Measurements from ENCODE around the gene TEX2. TPM values are rescaled to one million over a fixed set of nuclear protein-coding genes. Genes with fewer than 3 reads are reported as not detected.

Gene TEX2
- total and polyA plus RNA-seq, 9 of the 15 experiments (the other 6 are each of a cell fraction or from before 2014, with no cell fraction given) = 4.1 to 27.6 (median 19.3) TPM

DNA sequence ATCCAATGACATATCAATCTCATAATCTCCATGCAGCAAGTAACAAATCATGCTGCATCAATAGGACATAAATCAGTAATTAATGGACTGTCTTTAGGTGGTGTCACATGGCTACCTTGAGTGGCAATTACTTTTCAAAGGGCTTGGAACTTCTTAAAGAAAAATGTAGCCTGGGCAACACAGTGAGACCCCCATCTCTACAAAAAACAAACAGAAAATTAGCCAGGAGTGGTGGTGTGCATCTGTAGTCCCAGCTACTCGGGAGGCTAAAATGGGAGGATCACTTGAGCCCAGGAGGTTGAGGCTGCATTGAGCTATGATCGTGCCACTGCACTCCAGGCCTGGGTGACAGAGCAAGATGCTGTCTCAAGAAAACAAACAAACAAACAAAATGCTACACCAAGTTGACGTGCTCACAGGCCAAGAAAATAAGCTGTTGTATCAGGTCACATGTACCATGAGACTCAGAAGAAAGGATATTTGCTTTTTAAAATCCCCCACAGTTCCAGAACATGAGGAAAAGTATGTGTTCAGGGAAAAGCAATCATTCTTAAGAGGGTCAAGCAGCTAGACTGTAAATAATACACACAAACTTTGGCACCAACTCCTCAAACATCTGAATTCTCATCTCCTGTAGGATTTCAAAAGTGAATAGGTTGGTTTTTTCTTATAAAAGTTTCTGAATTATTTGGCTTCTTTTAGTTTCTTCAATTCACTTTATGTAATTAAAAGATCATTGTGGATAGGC, 109.3 kb downstream of the TEX2 start:
- DNase-seq (ENCODE audit: extremely low read depth in 1 of 4, low spot score in 3 of 4) (no peak), FAIRE-seq (peak; percentile 56), ATAC-seq (no peak)
- WGBS (ENCODE audit: insufficient coverage, low coverage, missing lambda C conversion rate) = 81% methylated on average over 3 of the region's 3 CpGs
- H3K27me3 ChIP-seq (ENCODE audit: control insufficient read depth in 2 of 2, insufficient read depth in 2 of 2, low read length in 2 of 2) = no peaks in the 10 kb centered on the region
- H3K9me3 ChIP-seq (replicated peaks; ENCODE audit: control insufficient read depth, insufficient read depth, low read depth, low read length) = no peaks in the 10 kb centered on the region
- CTCF ChIA-PET (ENCODE audit: low intra/inter-chr PET ratio) = no interaction called here
- H3K4me2 ChIP-seq (ENCODE audit: insufficient read depth, low read length) = no peak overlapping the region
- intact Hi-C loops (cut with micrococcal nuclease) (no loop called here), in situ Hi-C loops (cut with MboI) (loop anchor here (5.0 kb wide), 1 partner anchor 124 kb away; no protein-coding TSS in a partner anchor)
- H3K4me3 ChIP-seq = no peak overlapping the region
- H3K79me2 ChIP-seq (ENCODE audit: control insufficient read depth, insufficient read depth, low read length) = no peaks in the 10 kb centered on the region
- POLR2A ChIA-PET = interaction anchor here (0.7 to 2.0 kb wide), 3 partner anchors 8 to 208 kb away, joined by 3 to 11 read pairs (median 4); no protein-coding TSS in a partner anchor
- no TSS peak for BruUV-seq (replicated peaks)
- H3K9ac ChIP-seq (ENCODE audit: insufficient read depth in 1 of 2, low read depth in 2 of 2, low read length in 2 of 2) = no peak overlapping the region
- H3K4me1 ChIP-seq (replicated peaks in 1 of 2; ENCODE audit: control insufficient read depth in 2 of 2, insufficient read depth in 2 of 2, low read length in 2 of 2) = peaks cover 0 to 6% of the 10 kb centered on the region in 2 experiments; a peak in 3 of 5 replicates
- H3K36me3 ChIP-seq (ENCODE audit: control insufficient read depth, insufficient read depth, low read length) = peaks cover 68% of the 10 kb centered on the region
- no peaks in the 10 kb centered on the region for H4K20me1 ChIP-seq (replicated peaks; ENCODE audit: control insufficient read depth, insufficient read depth, low read length)
- TF ChIP-seq, protein P1, sequence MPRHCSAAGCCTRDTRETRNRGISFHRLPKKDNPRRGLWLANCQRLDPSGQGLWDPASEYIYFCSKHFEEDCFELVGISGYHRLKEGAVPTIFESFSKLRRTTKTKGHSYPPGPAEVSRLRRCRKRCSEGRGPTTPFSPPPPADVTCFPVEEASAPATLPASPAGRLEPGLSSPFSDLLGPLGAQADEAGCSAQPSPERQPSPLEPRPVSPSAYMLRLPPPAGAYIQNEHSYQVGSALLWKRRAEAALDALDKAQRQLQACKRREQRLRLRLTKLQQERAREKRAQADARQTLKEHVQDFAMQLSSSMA (CRISPR knock-in tag; IDR thresholded peaks at IDR 0.05) = no peak
- TF ChIP-seq BDP1 (IDR thresholded peaks at IDR 0.05; ENCODE audit: insufficient read depth, insufficient read length) (no peak), PTBP1 (IDR thresholded peaks at IDR 0.05; ENCODE audit: low read depth, low read length) (no peak)
- TF ChIP-seq, protein P2, sequence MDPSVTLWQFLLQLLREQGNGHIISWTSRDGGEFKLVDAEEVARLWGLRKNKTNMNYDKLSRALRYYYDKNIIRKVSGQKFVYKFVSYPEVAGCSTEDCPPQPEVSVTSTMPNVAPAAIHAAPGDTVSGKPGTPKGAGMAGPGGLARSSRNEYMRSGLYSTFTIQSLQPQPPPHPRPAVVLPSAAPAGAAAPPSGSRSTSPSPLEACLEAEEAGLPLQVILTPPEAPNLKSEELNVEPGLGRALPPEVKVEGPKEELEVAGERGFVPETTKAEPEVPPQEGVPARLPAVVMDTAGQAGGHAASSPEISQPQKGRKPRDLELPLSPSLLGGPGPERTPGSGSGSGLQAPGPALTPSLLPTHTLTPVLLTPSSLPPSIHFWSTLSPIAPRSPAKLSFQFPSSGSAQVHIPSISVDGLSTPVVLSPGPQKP (CRISPR knock-in tag; IDR thresholded peaks at IDR 0.05) = no peak
- H2AFZ ChIP-seq (ENCODE audit: low read depth, low read length) = no peak overlapping the region
- no peaks in the 10 kb centered on the region for H3K9me1 ChIP-seq (ENCODE audit: control insufficient read depth, insufficient read depth, low read length)
- no peak overlapping the region for H3K27ac ChIP-seq (ENCODE audit: extremely low read depth, low read depth, low read length)
